ENCODE data around the gene SLC47A2. TPM values are rescaled to one million over a fixed set of nuclear protein-coding genes. Genes with fewer than 3 reads are reported as not detected.

SLC47A2 gene
- total RNA-seq, 1 donor from 2014 or later: not detected

- TF ChIP-seq, protein P1, sequence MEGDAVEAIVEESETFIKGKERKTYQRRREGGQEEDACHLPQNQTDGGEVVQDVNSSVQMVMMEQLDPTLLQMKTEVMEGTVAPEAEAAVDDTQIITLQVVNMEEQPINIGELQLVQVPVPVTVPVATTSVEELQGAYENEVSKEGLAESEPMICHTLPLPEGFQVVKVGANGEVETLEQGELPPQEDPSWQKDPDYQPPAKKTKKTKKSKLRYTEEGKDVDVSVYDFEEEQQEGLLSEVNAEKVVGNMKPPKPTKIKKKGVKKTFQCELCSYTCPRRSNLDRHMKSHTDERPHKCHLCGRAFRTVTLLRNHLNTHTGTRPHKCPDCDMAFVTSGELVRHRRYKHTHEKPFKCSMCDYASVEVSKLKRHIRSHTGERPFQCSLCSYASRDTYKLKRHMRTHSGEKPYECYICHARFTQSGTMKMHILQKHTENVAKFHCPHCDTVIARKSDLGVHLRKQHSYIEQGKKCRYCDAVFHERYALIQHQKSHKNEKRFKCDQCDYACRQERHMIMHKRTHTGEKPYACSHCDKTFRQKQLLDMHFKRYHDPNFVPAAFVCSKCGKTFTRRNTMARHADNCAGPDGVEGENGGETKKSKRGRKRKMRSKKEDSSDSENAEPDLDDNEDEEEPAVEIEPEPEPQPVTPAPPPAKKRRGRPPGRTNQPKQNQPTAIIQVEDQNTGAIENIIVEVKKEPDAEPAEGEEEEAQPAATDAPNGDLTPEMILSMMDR (IDR thresholded peaks at IDR 0.05; ENCODE audit: unreplicated experiment): no peak
- no peak for DNase-seq (ENCODE audit: low spot score)
- no peak overlapping the region for H3K27ac Mint-ChIP-seq (ENCODE audit: unreplicated experiment)
- H3K27me3 Mint-ChIP-seq (ENCODE audit: unreplicated experiment): no peaks in the 10 kb centered on the region
- no peaks in the 10 kb centered on the region for H3K36me3 Mint-ChIP-seq (ENCODE audit: low read depth, unreplicated experiment)
- H3K4me1 Mint-ChIP-seq (ENCODE audit: unreplicated experiment): no peaks in the 10 kb centered on the region
- H3K4me3 Mint-ChIP-seq (ENCODE audit: unreplicated experiment): no peak overlapping the region
- no peaks in the 10 kb centered on the region for H3K9me3 Mint-ChIP-seq (ENCODE audit: unreplicated experiment)
Measured at GRCh38 chr17:19728084-19728495, 11.7 kb upstream of the SLC47A2 start.

DNA sequence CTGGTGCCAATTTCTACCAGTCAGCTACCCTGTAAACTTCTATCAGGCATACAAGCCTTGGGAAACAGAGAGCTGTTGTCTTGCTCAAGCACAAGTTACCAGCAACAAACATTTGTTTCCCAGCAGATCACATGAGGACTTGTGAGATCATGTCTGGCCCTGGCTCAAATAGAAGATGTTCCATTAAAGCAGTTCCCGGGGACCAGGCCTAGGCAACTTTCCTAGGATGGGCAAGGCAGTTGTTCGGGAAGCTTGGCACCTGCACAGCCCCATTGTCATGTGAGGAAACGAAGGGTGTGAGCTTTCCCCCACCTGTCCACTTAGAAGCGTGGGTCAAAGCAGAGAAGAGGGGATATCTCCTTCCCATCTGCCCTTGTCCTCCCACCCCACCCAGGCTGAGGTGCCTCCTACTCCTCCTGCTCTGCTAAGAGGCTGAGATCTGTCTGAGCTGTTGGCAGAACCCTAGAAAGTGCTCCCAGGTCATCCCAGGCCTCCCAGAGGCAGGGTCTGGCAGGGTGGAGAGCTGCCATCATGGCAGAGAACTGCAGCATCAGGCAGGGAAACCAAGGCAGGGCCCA is 11.2 kb upstream of the SLC47A2 start:
- Mint-ChIP-seq H3K36me3 (ENCODE audit: low read depth, unreplicated experiment) (no peaks in the 10 kb centered on the region), H3K4me3 (ENCODE audit: unreplicated experiment) (no peak overlapping the region), H3K4me1 (ENCODE audit: unreplicated experiment) (no peaks in the 10 kb centered on the region), H3K9me3 (ENCODE audit: unreplicated experiment) (no peaks in the 10 kb centered on the region), H3K27me3 (ENCODE audit: unreplicated experiment) (no peaks in the 10 kb centered on the region), H3K27ac (ENCODE audit: unreplicated experiment) (no peak overlapping the region)
- TF ChIP-seq, protein P1 (IDR thresholded peaks at IDR 0.05; ENCODE audit: unreplicated experiment): no peak
- no peak for DNase-seq (ENCODE audit: low spot score)

DNA sequence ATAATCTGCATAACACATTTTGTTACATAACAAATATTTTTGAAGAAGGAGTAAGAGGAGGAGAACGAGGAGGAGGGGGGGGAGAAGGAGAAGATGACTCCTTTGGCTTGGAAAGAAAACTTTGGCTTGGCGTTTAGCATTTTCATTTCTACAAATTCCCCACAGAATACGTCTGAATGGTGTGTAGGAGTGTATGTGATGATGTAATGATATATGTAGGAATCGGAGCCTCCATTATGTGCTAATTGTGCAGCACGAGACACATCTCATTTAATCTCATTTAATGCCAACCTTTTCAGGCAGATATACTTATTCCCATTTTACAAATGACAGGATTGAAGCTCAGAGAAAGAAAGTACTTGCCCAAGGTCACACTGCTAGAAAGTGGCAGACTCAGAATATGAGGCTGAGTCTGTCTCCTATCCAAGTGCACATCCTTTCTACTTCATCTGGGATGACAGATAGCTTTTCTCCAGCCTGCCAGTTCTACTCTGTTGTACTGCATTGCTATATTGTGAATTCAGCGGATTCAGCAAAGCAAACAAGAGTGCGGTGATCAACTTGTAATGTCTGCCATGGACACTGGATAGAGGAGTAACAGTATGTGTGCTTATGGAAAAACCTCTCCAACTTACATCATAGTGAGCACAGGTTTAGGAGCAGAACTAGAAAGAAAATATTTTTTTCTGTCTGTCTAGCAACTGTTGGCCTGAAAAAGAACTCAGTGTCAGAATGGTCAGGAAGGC is 10.4 kb upstream of the SLC47A2 start:
- Mint-ChIP-seq H3K27me3 (ENCODE audit: unreplicated experiment) (no peaks in the 10 kb centered on the region), H3K36me3 (ENCODE audit: low read depth, unreplicated experiment) (no peaks in the 10 kb centered on the region), H3K27ac (ENCODE audit: unreplicated experiment) (no peak overlapping the region), H3K4me1 (ENCODE audit: unreplicated experiment) (no peaks in the 10 kb centered on the region), H3K4me3 (ENCODE audit: unreplicated experiment) (no peak overlapping the region), H3K9me3 (ENCODE audit: unreplicated experiment) (no peaks in the 10 kb centered on the region)
- no peak for DNase-seq (ENCODE audit: low spot score)
- TF ChIP-seq, protein P1 (IDR thresholded peaks at IDR 0.05; ENCODE audit: unreplicated experiment): no peak

- Mint-ChIP-seq H3K4me1 (ENCODE audit: unreplicated experiment) (no peaks in the 10 kb centered on the region), H3K27ac (ENCODE audit: unreplicated experiment) (no peak overlapping the region), H3K27me3 (ENCODE audit: unreplicated experiment) (no peaks in the 10 kb centered on the region), H3K36me3 (ENCODE audit: low read depth, unreplicated experiment) (no peaks in the 10 kb centered on the region), H3K4me3 (ENCODE audit: unreplicated experiment) (no peak overlapping the region), H3K9me3 (ENCODE audit: unreplicated experiment) (no peaks in the 10 kb centered on the region)
- no peak for DNase-seq (ENCODE audit: low spot score)
- TF ChIP-seq, protein P1 (IDR thresholded peaks at IDR 0.05; ENCODE audit: unreplicated experiment): no peak
Measured at GRCh38 chr17:19725486-19725885, 9.1 kb upstream of the SLC47A2 start.

Measured in endothelial cell (in vitro differentiated cells).